ENCODE results near the gene NTHL1. TPM values are rescaled to one million over a fixed set of nuclear protein-coding genes. Genes with fewer than 3 reads are reported as not detected.

The NTHL1 gene
- total and polyA plus RNA-seq, 2 of the 4 experiments (the other 2 are of a cell fraction) = 22.8 to 28.0 TPM

- no TSS peak for BruUV-seq (replicated peaks)
- CTCF ChIA-PET = no interaction called here
These were observed 41.3 kb downstream of the NTHL1 start for GRCh38 chr16:2006317-2006716.

More at GRCh38 chr16:2006317-2006716, 41.3 kb downstream of the NTHL1 start:
- no peak overlapping the region for H3K9ac ChIP-seq (ENCODE audit: low read depth, low read length)
- H3K4me3 ChIP-seq (ENCODE audit: insufficient read depth, low read depth, low read length) = no peak overlapping the region
- no peak for TF ChIP-seq CEBPB (IDR thresholded peaks at IDR 0.05; ENCODE audit: low read depth, low read length)
- no peak for TF ChIP-seq USF2 (IDR thresholded peaks at IDR 0.05; ENCODE audit: low read depth, low read length)
- TF ChIP-seq ELK1 (IDR thresholded peaks at IDR 0.05; ENCODE audit: borderline replicate concordance, low read depth, low read length) = no peak
- no peak for TF ChIP-seq CTCF (conservative IDR thresholded peaks at IDR 0.05; ENCODE audit: low read depth, low read length)
- TF ChIP-seq NFE2L2 (IDR thresholded peaks at IDR 0.05; ENCODE audit: low read depth, low read length) = no peak
- TF ChIP-seq BHLHE40 (IDR thresholded peaks at IDR 0.05; ENCODE audit: low read depth, low read length) = no peak
- no peak for TF ChIP-seq RAD21 (IDR thresholded peaks at IDR 0.05; ENCODE audit: low read length)
- TF ChIP-seq SMC3 (IDR thresholded peaks at IDR 0.05; ENCODE audit: low read depth, low read length) = no peak
- TF ChIP-seq CHD1 (IDR thresholded peaks at IDR 0.05; ENCODE audit: low read depth, low read length) = no peak
- TF ChIP-seq RFX5 (IDR thresholded peaks at IDR 0.05; ENCODE audit: low read depth, low read length) = no peak
- TF ChIP-seq MXI1 (IDR thresholded peaks at IDR 0.05; ENCODE audit: borderline replicate concordance, low read depth, low read length) = no peak
- no peak for TF ChIP-seq POLR2A (IDR thresholded peaks at IDR 0.05; ENCODE audit: low read depth, low read length)
- TF ChIP-seq MAZ (IDR thresholded peaks at IDR 0.05; ENCODE audit: borderline replicate concordance, low read depth, low read length) = no peak
- no peak for TF ChIP-seq FOS (IDR thresholded peaks at IDR 0.05; ENCODE audit: low read depth, low read length)
- TF ChIP-seq MAFK (IDR thresholded peaks at IDR 0.05; ENCODE audit: low read depth, low read length) = no peak
- no peak for TF ChIP-seq RCOR1 (IDR thresholded peaks at IDR 0.05; ENCODE audit: insufficient replicate concordance, low read length)
- no peak for DNase-seq
- in situ Hi-C loops (cut with MboI; ENCODE audit: low sequenced_read_pairs) (no loop called here), intact Hi-C loops (cut with micrococcal nuclease) (no loop called here), dilution Hi-C loops (cut with HindIII; ENCODE audit: low sequenced_read_pairs, unreplicated experiment) (no loop called here)
- no peak overlapping the region for H3K4ac ChIP-seq (ENCODE audit: low read depth, low read length)
- H2BK5ac ChIP-seq (ENCODE audit: low read depth, low read length, poor library complexity, severe bottlenecking) = no peak overlapping the region
- H3K4me1 ChIP-seq (ENCODE audit: control insufficient read depth, insufficient read depth, low read length) = peaks cover 28% of the 10 kb centered on the region
- H3K27ac ChIP-seq (ENCODE audit: insufficient read depth, low read length) = no peak overlapping the region
- H4K8ac ChIP-seq (ENCODE audit: low read depth in 2 of 2, low read length in 2 of 2) = no peak overlapping the region
- H2AK5ac ChIP-seq (ENCODE audit: low read depth, low read length) = no peak overlapping the region
- no peak overlapping the region for H3K56ac ChIP-seq (ENCODE audit: extremely low read depth, insufficient read depth, low read length)
- 94% methylated on average over 5 of the region's 8 CpGs; no CpG with 5 or more reads in 1 of the 2 experiments for WGBS, 2 experiments (ENCODE audit: extremely low coverage in 2 of 2, insufficient read length in 1 of 2)
- peaks cover 19 to 88% of the 10 kb centered on the region in 2 experiments; a peak in 3 of 4 replicates for H3K79me1 ChIP-seq (ENCODE audit: low read depth in 1 of 2, low read length in 2 of 2)
- no peaks in the 10 kb centered on the region for H3K9me3 ChIP-seq (ENCODE audit: control insufficient read depth, insufficient read depth, low read length)
- no peak for ATAC-seq (ENCODE audit: low read depth)
- POLR2A ChIA-PET (ENCODE audit: unreplicated experiment) = no interaction called here
- H2BK20ac ChIP-seq (ENCODE audit: low read depth, low read length) = no peak overlapping the region
- peaks cover 76% of the 10 kb centered on the region for H4K20me1 ChIP-seq (ENCODE audit: insufficient read depth, low read length)
- peaks cover 8% of the 10 kb centered on the region; the same call in 1 of the 2 replicates for H3K9me1 ChIP-seq (ENCODE audit: insufficient read depth, low read length)
- H3K14ac ChIP-seq (replicated peaks; ENCODE audit: low read depth, low read length) = no peak overlapping the region
- no peaks in the 10 kb centered on the region for H3K27me3 ChIP-seq (ENCODE audit: control insufficient read depth, insufficient read depth, low read length)
- H3K18ac ChIP-seq (ENCODE audit: low read depth, low read length) = no peak overlapping the region
- H3K4me2 ChIP-seq (ENCODE audit: low read depth, low read length) = no peak overlapping the region
- peaks cover 30% of the 10 kb centered on the region for H3K36me3 ChIP-seq (ENCODE audit: control insufficient read depth, insufficient read depth, low read length)
- H2AFZ ChIP-seq (replicated peaks; ENCODE audit: low read length, poor library complexity) = no peak overlapping the region
- H2BK15ac ChIP-seq (ENCODE audit: low read depth, low read length) = no peak overlapping the region
- 0 out of 2 replicates have a peak overlapping the region, but pooled peaks have one; percentile 43 for H3K23ac ChIP-seq (ENCODE audit: low read depth, low read length)
- H4K91ac ChIP-seq (ENCODE audit: insufficient read depth, low read depth, low read length) = no peak overlapping the region
- H4K5ac ChIP-seq (ENCODE audit: low read depth, low read length) = no peak overlapping the region
- H2BK120ac ChIP-seq (ENCODE audit: low read depth, low read length) = no peak overlapping the region
- H2AK9ac ChIP-seq (replicated peaks; ENCODE audit: low read depth, low read length, poor library complexity) = peak overlapping the region; percentile 6
